ENCODE results near the gene EVI2A. TPM values are rescaled to one million over a fixed set of nuclear protein-coding genes. Genes with fewer than 3 reads are reported as not detected.

The EVI2A gene, protein sequence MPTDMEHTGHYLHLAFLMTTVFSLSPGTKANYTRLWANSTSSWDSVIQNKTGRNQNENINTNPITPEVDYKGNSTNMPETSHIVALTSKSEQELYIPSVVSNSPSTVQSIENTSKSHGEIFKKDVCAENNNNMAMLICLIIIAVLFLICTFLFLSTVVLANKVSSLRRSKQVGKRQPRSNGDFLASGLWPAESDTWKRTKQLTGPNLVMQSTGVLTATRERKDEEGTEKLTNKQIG
- not detected in 5 replicates for total RNA-seq (2022; extraction: Qiagen RNA extraction)

DNA sequence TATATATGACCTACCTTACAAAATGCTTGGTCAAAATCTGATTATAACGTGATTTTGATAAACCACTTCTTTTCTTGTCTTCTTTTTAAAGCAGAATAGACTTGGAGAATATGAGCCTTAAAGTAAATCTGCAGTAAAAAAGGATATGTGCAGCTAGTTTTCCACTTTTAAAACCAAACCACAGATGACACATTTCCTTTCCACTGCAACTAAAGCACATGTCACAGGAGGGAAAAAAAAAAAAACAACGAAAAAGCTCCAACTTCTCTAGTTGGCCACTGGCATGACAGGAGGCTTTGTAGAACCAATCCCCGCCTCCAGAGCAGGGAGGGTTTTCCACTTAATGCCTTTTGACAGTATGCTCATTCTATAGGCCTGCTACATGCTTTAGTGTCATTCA, at the start of gene EVI2A:
Gene EVI2A (minus strand): TSS at position 142 of the 400 bp plus-strand sequence. CDS start 2,609 bp downstream, outside the sequence.

DNA sequence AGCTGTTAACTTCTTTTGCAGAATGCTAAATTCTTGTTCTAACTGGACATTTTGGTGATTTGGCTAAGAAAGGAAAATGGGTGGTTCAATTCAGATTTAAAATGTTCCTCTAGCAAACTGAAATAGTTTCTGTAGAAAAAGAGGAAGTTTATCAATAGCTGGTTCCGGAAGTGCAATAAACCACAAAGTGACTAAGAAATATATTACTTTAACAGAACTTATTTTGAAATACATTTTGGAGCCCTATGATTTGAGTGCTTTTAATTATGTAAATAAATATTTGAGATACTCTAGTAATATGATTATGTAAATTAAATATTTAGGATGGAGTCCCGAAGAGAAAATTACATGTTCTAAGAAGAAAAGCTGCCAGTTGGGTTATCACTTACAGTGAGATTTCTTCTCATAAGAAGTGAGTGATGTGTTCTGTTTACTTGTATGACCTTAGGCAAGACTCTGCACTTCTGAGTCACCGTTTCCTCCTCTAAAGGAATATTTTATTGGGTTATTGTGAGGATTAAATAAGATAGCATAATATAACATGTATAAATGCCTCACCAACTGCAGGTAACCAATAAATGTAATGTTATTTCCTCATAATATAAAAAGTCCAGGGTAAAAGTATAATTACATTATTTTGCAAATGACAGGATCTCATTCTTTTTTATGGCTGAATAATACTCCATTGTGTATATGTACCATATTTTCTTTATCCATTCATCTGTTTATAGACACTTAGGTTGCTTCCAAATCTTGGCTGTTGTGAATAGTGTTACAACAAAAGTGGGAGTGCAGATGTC, 7.2 kb downstream of the EVI2A start, which contains the start of gene EVI2B:
Gene EVI2B (minus strand): TSS at position 73 of the 800 bp plus-strand sequence. CDS start 8,445 bp downstream, outside the sequence.

DNA sequence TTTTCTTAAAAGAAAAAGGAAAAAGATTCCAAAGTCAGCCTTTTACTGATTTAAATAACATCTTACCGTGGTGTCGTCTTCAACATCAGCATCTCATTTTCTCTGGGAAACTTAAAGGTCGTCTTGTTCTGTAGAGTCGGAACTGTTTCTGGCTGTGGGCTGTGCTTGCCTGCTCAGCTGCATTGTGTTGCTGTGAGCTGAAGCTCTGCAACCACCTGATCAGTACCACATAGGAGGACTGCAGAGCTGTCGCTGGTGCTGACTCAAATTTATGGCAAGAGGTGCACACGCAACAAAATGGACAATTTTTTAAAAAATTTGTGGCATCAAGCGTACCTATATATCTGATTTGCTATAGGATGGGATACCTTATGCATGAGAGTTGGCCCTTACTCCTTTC, 24.3 kb downstream of the EVI2A start, which contains the start of gene OMG:
Gene OMG (minus strand): TSS at position 150 of the 400 bp plus-strand sequence. CDS start 908 bp downstream, outside the sequence.

Other genes starting within 250 kb of the EVI2A start
- 14.4 to 21.2 TPM (median 18.6 TPM) in 5 replicates for gene NF1, start 226.6 kb downstream of the EVI2A start, total RNA-seq (2022; extraction: Qiagen RNA extraction)
- gene OMG, start 24.4 kb downstream of the EVI2A start, total RNA-seq (2022; extraction: Qiagen RNA extraction): not detected in 5 replicates
- 0.07 to 0.08 TPM in 2 of 5 replicates, not detected in the others for gene EVI2B, start 7.6 kb downstream of the EVI2A start, total RNA-seq (2022; extraction: Qiagen RNA extraction)
- gene RAB11FIP4, start 70.1 kb upstream of the EVI2A start, total RNA-seq (2022; extraction: Qiagen RNA extraction): 1.5 to 2.2 TPM (median 1.6 TPM) in 5 replicates